AG04450 (cell line): Measurements from ENCODE around the gene TERB1. TPM values are rescaled to one million over a fixed set of nuclear protein-coding genes. Genes with fewer than 3 reads are reported as not detected.
A peak's percentile ranks its signal among the peaks of the same experiment; 100 is the strongest.

Experiments used
- CTCF ChIA-PET: fragments of 300-600, 350-600 bp; formaldehyde crosslinking; extraction: SDS; loops from one replicate; lab custom pipeline; 2022; ENCODE audit warnings: antibody characterized with exemption, inconsistent platforms; lab: Charles Lee
- POLR2A ChIA-PET: fragments of 350-600 bp; formaldehyde crosslinking; extraction: SDS; loops from one replicate; lab custom pipeline; 2021; ENCODE audit warnings: antibody characterized with exemption, inconsistent platforms; lab: Yijun Ruan, JAX
- DNase-seq: peaks from one replicate; pipeline ENCODE4 v3.0.0-alpha.2; 2011; ENCODE audit warnings: low read depth, low spot score
- H3K27ac ChIP-seq: one replicate; pipeline ENCODE4 v1.5.1; 2012; ENCODE audit warnings: low read depth, low read length, control low read depth
- H3K27me3 ChIP-seq: one replicate; pipeline ENCODE4 v1.6.0; 2012; ENCODE audit warnings: low read length; ENCODE audit not compliant: control insufficient read depth, insufficient read depth
- H3K4me3 ChIP-seq: 2 replicates; pipeline ENCODE4 v1.5.1; 2011; ENCODE audit warnings: mild to moderate bottlenecking, low read depth, low read length, control low read depth
- H3K9me3 ChIP-seq: 2 replicates; pipeline ENCODE4 v1.5.1; 2012; ENCODE audit warnings: low read length; ENCODE audit not compliant: control insufficient read depth, insufficient read depth
- polyA plus RNA-seq: library from polyadenylated mRNA; depleted of rRNA; stranded (reverse); fragments of >200 nt; gene quantifications from 2 replicates; pipeline ENCODE4 v1.2.3, GENCODE V29; 2011
- TF ChIP-seq, protein P1 (sequence below): IDR thresholded peaks from 2 replicates; pipeline ENCODE4 v1.5.1; 2011; ENCODE audit warnings: low read depth, low read length, control low read depth, inconsistent platforms

The TERB1 gene
- polyA plus RNA-seq, 1 experiment = not detected

DNA sequence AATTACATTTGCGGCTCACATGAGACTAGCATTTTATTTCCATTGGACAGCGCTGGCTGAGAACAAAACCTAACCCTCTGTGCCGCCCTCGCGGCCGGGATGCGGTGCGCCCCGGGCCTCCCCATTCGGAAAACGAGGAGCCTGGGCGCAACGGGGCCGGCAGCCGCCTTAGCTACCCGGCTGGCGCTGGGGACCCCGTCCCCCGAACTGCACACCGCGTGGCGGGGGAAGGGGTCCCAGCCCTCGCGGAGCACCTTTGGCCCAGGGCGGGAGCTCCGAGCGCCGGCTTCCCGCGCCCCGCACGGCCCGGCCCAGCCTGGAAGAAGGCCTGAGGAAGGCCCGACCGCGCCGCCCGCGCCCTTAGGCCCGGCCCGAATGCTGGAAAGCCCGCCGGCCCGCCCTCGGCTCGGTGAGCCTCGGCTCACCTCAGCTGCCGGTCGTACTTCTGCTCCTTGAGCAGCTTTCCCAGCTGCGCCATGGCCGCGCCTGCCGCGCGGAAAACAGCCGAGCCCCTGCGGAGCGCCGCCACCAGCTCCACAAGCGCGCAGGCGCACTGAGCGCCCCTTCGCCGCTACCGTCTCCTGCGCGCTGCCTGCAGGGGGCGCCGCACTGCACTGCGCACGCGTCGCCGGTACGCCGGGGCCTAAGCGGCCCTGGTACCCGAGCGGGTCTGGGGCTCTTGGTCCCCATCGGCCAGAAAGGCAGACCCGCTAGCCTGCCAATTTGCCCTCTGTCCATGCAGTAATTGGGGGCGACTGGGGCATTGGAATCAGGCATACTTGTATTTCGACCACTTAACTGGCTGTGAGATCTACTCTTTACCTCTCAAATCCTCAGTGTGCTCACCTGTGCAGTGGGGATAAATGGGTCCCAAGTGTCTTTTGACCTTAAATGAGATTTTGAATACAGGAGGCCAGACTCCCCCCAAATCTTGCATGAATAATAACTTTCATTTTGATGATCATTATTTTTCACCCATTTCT lies 29.3 kb upstream of the TERB1 start, which contains the start of gene NAE1:
TSS of gene NAE1 (minus strand) at position 555 of the 983 bp plus-strand sequence. CDS start at position 478, 77 bp downstream.
- H3K27me3 ChIP-seq = peaks cover 3% of the 10 kb centered on the region
- POLR2A ChIA-PET = interaction anchor here (0.9 to 1.4 kb wide), 4 partner anchors 13 to 44 kb away, joined by 3 to 11 read pairs (median 5); no protein-coding TSS in a partner anchor

DNA sequence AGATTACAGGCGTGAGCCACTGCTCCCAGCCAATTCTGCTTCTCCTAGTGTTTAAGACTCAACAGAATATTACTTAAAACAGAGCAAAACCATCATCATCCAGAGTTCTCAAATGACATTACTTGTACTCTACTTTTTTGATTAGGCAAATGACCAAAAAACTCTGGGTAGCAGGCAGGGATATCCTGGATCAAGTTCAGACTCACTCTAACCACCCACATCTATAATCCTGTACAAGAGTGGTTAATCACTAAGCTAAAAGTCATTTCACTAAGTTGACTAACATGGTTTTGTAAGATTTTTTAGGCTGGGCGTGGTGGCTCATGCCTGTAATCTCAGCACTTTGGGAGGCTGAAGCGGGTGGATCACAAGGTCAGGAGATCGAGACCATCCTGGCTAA lies 22.6 kb upstream of the TERB1 start:
- TF ChIP-seq, protein P1, sequence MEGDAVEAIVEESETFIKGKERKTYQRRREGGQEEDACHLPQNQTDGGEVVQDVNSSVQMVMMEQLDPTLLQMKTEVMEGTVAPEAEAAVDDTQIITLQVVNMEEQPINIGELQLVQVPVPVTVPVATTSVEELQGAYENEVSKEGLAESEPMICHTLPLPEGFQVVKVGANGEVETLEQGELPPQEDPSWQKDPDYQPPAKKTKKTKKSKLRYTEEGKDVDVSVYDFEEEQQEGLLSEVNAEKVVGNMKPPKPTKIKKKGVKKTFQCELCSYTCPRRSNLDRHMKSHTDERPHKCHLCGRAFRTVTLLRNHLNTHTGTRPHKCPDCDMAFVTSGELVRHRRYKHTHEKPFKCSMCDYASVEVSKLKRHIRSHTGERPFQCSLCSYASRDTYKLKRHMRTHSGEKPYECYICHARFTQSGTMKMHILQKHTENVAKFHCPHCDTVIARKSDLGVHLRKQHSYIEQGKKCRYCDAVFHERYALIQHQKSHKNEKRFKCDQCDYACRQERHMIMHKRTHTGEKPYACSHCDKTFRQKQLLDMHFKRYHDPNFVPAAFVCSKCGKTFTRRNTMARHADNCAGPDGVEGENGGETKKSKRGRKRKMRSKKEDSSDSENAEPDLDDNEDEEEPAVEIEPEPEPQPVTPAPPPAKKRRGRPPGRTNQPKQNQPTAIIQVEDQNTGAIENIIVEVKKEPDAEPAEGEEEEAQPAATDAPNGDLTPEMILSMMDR = no peak
- H3K9me3 ChIP-seq = no peaks in the 10 kb centered on the region
- H3K27ac ChIP-seq = no peak overlapping the region
- no peak overlapping the region for H3K4me3 ChIP-seq
- ChIA-PET CTCF (interaction anchor here (0.6 to 3.6 kb wide), 4 partner anchors 12 to 72 kb away, joined by 4 to 19 read pairs (median 9); partner anchors contain the start of gene DYNC1LI2), POLR2A (no interaction called here)
- DNase-seq = no peak
- no peaks in the 10 kb centered on the region for H3K27me3 ChIP-seq

More for the DNA sequence above, 29.3 kb upstream of the TERB1 start, which contains the start of gene NAE1:
- peak; percentile 53 for DNase-seq
- CTCF ChIA-PET = interaction anchor here (0.5 to 7.2 kb wide), 72 partner anchors 8 to 1608 kb away, joined by 3 to 161 read pairs (median 5); partner anchors contain the start of genes CA7, DYNC1LI2 and PDP2
- H3K9me3 ChIP-seq = no peaks in the 10 kb centered on the region
- H3K27ac ChIP-seq = no peak within 1 kb of the TSS
- TF ChIP-seq, protein P1 = peak; percentile 89
- H3K4me3 ChIP-seq = peak within 1 kb of the TSS; percentile 68

DNA sequence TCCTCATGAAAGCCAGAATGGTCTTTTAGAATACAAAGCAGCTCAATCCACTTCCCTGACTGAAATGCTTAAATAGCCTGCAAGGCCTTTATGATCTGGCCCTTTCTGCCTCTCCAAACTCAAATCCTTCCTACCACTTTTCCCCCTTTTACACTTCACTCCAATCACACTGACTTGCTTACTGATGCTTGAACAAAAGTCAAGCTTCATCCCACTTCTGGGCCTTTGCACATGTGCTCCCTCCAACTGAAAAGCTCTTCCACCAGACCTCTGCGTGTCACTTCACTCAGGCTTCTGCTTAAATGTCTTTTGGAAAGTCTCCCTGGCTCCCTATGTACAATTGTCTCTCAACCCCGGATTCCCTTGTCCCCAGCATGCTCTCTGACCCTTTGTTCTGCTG lies 13.3 kb upstream of the TERB1 start:
- ChIA-PET POLR2A (no interaction called here), CTCF (interaction anchor here (0.7 to 6.7 kb wide), 3 partner anchors 8 to 53 kb away, joined by 3 to 69 read pairs (median 3); partner anchors contain the start of gene NAE1)
- TF ChIP-seq, protein P1 = no peak
- no peak overlapping the region for H3K27ac ChIP-seq
- H3K4me3 ChIP-seq = no peak overlapping the region
- no peaks in the 10 kb centered on the region for H3K27me3 ChIP-seq
- DNase-seq = no peak
- H3K9me3 ChIP-seq = no peaks in the 10 kb centered on the region

DNA sequence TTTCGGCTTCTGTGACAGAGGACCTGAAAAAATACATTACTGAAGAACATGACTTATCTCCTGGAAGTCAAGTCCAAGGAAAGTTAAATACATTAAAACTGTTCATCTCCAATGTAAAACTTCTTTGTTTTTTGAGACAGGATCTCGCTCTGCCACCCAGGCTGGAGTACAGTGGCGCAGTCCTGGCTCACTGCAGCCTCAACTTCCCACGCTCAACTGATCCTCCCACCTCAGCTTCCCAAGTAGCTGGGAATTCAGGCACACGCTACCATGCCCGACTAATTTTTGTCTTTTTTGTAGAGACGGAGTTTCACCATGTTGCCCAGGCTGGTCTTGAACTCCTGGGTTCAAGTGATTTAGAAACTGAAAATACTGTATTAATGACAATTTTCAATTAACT lies 9.7 kb upstream of the TERB1 start:
- Histone ChIP-seq H3K4me3 (no peak overlapping the region), H3K27ac (no peak overlapping the region), H3K9me3 (no peaks in the 10 kb centered on the region), H3K27me3 (no peaks in the 10 kb centered on the region)
- TF ChIP-seq, protein P1 = no peak
- ChIA-PET CTCF (interaction anchor here (3.5 kb wide), 1 partner anchor 19 kb away, joined by 24 read pairs; the partner anchor contains the start of gene NAE1), POLR2A (no interaction called here)
- no peak for DNase-seq
